Parathyroid adenoma (tissue), 2 donors: ENCODE results near the gene RNU6-1.

Source experiments
- H2AFZ ChIP-seq: fragments of 300-600 bp; sonication (generic); one replicate; pipeline ENCODE4 v1.7.0; 2017; ENCODE audit warnings: antibody characterized with exemption, mild to moderate bottlenecking
- H3K27ac ChIP-seq: fragments of 300-600 bp; sonication (generic); one replicate; pipeline ENCODE4 v1.7.0; 2017
- H3K27me3 ChIP-seq: fragments of 300-600 bp; sonication (generic); one replicate; pipeline ENCODE4 v1.7.0; 2017; ENCODE audit warnings: low read length; ENCODE audit not compliant: control insufficient read depth, insufficient read depth
- H3K36me3 ChIP-seq: fragments of 300-600 bp; sonication (generic); one replicate; pipeline ENCODE4 v1.7.0; 2017; ENCODE audit warnings: low read length; ENCODE audit not compliant: control insufficient read depth, insufficient read depth
- H3K4me1 ChIP-seq: fragments of 300-600 bp; sonication (generic); one replicate; pipeline ENCODE4 v1.7.0; 2017; ENCODE audit warnings: control low read depth
- H3K4me2 ChIP-seq: fragments of 300-600 bp; sonication (generic); one replicate; pipeline ENCODE4 v1.7.0; 2017; ENCODE audit warnings: low read length
- H3K4me3 ChIP-seq: fragments of 300-600 bp; sonication (generic); one replicate; pipeline ENCODE4 v1.7.0; 2017; ENCODE audit warnings: low read depth, low read length
- H3K79me2 ChIP-seq: fragments of 300-600 bp; sonication (generic); one replicate; pipeline ENCODE4 v1.7.0; 2017; ENCODE audit warnings: control low read depth
- H3K9ac ChIP-seq: fragments of 300-600 bp; sonication (generic); one replicate; pipeline ENCODE4 v1.7.0; 2017; ENCODE audit warnings: mild to moderate bottlenecking
- H3K9me3 ChIP-seq: fragments of 300-600 bp; sonication (generic); one replicate; pipeline ENCODE4 v1.7.0; 2017; ENCODE audit warnings: low read length; ENCODE audit not compliant: control insufficient read depth
- TF ChIP-seq, protein P1 (sequence below): fragments of 300-600 bp; sonication (generic); IDR thresholded peaks from one replicate; pipeline ENCODE4 v1.7.0; 2017; ENCODE audit warnings: antibody characterized with exemption, mild to moderate bottlenecking
- donor health status: primary hyperparathyroidism.

The RNU6-1 gene

DNA sequence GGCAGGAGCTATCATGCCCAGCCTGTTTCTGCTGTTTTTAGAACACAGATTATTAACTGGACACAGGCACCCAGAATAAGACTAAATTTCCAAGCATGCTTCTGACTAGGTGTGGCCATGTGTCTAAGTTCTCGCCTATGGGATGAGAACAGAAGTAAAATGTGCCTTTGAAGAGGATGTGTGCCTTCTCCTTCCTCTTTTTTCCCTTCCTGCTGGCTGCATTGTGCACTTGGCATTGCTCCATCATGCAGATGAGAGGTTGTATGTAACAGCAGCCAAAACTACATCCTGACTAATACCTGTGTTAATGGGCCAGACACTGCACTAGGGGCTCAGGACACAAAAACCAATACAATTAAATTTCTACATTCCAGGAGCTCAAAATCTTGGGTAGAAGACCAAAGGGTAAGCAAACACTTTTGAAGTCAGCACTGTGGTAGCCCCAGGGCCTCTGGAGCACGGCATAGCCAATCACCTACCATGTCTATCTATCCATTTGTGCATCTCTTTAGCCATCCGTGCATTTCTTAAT lies 40.9 kb upstream of the RNU6-1 start:
- TF ChIP-seq, protein P1, sequence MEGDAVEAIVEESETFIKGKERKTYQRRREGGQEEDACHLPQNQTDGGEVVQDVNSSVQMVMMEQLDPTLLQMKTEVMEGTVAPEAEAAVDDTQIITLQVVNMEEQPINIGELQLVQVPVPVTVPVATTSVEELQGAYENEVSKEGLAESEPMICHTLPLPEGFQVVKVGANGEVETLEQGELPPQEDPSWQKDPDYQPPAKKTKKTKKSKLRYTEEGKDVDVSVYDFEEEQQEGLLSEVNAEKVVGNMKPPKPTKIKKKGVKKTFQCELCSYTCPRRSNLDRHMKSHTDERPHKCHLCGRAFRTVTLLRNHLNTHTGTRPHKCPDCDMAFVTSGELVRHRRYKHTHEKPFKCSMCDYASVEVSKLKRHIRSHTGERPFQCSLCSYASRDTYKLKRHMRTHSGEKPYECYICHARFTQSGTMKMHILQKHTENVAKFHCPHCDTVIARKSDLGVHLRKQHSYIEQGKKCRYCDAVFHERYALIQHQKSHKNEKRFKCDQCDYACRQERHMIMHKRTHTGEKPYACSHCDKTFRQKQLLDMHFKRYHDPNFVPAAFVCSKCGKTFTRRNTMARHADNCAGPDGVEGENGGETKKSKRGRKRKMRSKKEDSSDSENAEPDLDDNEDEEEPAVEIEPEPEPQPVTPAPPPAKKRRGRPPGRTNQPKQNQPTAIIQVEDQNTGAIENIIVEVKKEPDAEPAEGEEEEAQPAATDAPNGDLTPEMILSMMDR: no peak
- H3K9ac ChIP-seq: no peak overlapping the region
- H3K36me3 ChIP-seq: no peaks in the 10 kb centered on the region
- H3K9me3 ChIP-seq: no peaks in the 10 kb centered on the region
- no peak overlapping the region for H2AFZ ChIP-seq
- H3K27me3 ChIP-seq: no peaks in the 10 kb centered on the region
- H3K79me2 ChIP-seq: no peaks in the 10 kb centered on the region
- H3K27ac ChIP-seq: no peak overlapping the region
- no peak overlapping the region for H3K4me2 ChIP-seq
- H3K4me3 ChIP-seq: no peak overlapping the region
- H3K4me1 ChIP-seq: no peaks in the 10 kb centered on the region

DNA sequence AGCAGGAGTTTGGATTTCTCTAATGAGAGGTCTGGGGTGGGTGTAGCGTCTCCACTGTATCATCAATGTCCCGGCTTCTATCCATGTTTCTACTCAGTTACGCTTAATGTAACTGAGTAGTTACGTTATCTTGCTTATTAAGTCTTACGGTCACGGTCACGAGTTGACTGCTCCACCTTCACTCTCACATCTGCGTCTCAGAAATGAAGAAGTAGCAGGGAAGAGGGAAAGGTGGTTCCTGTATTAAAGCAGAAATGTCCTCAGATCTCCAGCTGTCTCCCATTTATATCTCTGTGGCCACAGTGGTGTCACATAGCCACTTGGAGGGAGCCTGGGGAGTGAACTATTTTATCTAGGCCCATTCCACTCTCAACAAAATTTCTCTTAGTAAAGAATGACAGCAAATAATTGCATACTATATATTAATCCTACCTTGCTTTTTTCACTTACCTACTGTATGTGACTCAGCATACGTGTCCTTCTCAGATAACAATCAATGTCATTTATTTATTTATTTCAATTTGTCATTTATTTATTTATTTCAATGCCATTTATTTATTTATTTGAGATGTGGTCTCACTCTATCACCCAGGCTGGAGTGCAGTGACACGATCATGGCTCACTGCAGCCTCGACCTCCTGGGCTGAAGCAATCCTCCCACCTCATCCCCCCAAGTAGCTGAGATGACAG lies 39.7 kb upstream of the RNU6-1 start:
- TF ChIP-seq, protein P1: no peak
- Histone ChIP-seq H3K36me3 (no peaks in the 10 kb centered on the region), H3K4me1 (no peaks in the 10 kb centered on the region), H3K9ac (no peak overlapping the region), H3K4me3 (no peak overlapping the region), H3K27ac (no peak overlapping the region), H3K27me3 (no peaks in the 10 kb centered on the region), H2AFZ (no peak overlapping the region), H3K4me2 (no peak overlapping the region), H3K79me2 (no peaks in the 10 kb centered on the region), H3K9me3 (no peaks in the 10 kb centered on the region)

- H3K36me3 ChIP-seq: no peaks in the 10 kb centered on the region
- no peak overlapping the region for H2AFZ ChIP-seq
- no peaks in the 10 kb centered on the region for H3K9me3 ChIP-seq
- no peaks in the 10 kb centered on the region for H3K27me3 ChIP-seq
- no peak overlapping the region for H3K27ac ChIP-seq
- H3K4me1 ChIP-seq: no peaks in the 10 kb centered on the region
- TF ChIP-seq, protein P1: no peak
- H3K79me2 ChIP-seq: no peaks in the 10 kb centered on the region
- H3K4me3 ChIP-seq: no peak overlapping the region
- no peak overlapping the region for H3K4me2 ChIP-seq
- H3K9ac ChIP-seq: no peak overlapping the region
These were observed 38.9 kb upstream of the RNU6-1 start for GRCh38 chr15:67878712-67879206.

- no peak overlapping the region for H3K9ac ChIP-seq
- H3K27ac ChIP-seq: no peak overlapping the region
- TF ChIP-seq, protein P1: no peak
- H3K9me3 ChIP-seq: no peaks in the 10 kb centered on the region
- H3K79me2 ChIP-seq: no peaks in the 10 kb centered on the region
- no peak overlapping the region for H3K4me2 ChIP-seq
- H3K4me1 ChIP-seq: no peaks in the 10 kb centered on the region
- no peak overlapping the region for H3K4me3 ChIP-seq
- H3K27me3 ChIP-seq: no peaks in the 10 kb centered on the region
- no peak overlapping the region for H2AFZ ChIP-seq
- H3K36me3 ChIP-seq: no peaks in the 10 kb centered on the region
These were observed 33.9 kb upstream of the RNU6-1 start for GRCh38 chr15:67873777-67874176.
